Measurements from ENCODE around the gene FEM1C.

FEM1C gene

GRCh38 chr5:115557667-115558387, 13.3 kb upstream of the FEM1C start:
- no peak for DNase-seq (ENCODE audit: low read depth)

- DNase-seq (ENCODE audit: low read depth), result no peak
Observed at GRCh38 chr5:115556276-115556675, 11.7 kb upstream of the FEM1C start.

GRCh38 chr5:115555084-115555633, 10.6 kb upstream of the FEM1C start:
- DNase-seq (ENCODE audit: low read depth), result no peak

GRCh38 chr5:115553082-115553481, 8.5 kb upstream of the FEM1C start:
- DNase-seq (ENCODE audit: low read depth), result no peak

GRCh38 chr5:115551415-115551814, 6.8 kb upstream of the FEM1C start:
- DNase-seq (ENCODE audit: low read depth), result no peak

- DNase-seq (ENCODE audit: low read depth), result no peak
Observed at GRCh38 chr5:115549154-115549553, 4.6 kb upstream of the FEM1C start.

GRCh38 chr5:115548683-115549082, 4.1 kb upstream of the FEM1C start:
- no peak for DNase-seq (ENCODE audit: low read depth)

GRCh38 chr5:115545351-115545882, 842 bp upstream of the FEM1C start:
- DNase-seq (ENCODE audit: low read depth), result no peak

GRCh38 chr5:115544043-115544435, 536 bp downstream of the FEM1C start:
- DNase-seq (ENCODE audit: low read depth), result no peak

- no peak for DNase-seq (ENCODE audit: low read depth)
Observed at GRCh38 chr5:115543365-115544042, 1.1 kb downstream of the FEM1C start.

GRCh38 chr5:115542651-115543364, 1.8 kb downstream of the FEM1C start:
- no peak for DNase-seq (ENCODE audit: low read depth)

GRCh38 chr5:115542086-115542485, 2.5 kb downstream of the FEM1C start:
- DNase-seq (ENCODE audit: low read depth), result no peak

- DNase-seq (ENCODE audit: low read depth), result no peak
Observed at GRCh38 chr5:115541611-115542010, 3.0 kb downstream of the FEM1C start.

- no peak for DNase-seq (ENCODE audit: low read depth)
Observed at GRCh38 chr5:115535479-115536035, 9.0 kb downstream of the FEM1C start.

GRCh38 chr5:115532517-115532916, 12.1 kb downstream of the FEM1C start:
- DNase-seq (ENCODE audit: low read depth), result no peak

GRCh38 chr5:115531787-115532367, 12.7 kb downstream of the FEM1C start:
- DNase-seq (ENCODE audit: low read depth), result no peak

GRCh38 chr5:115531380-115531779, 13.2 kb downstream of the FEM1C start:
- no peak for DNase-seq (ENCODE audit: low read depth)

- no peak for DNase-seq (ENCODE audit: low read depth)
Observed at GRCh38 chr5:115530426-115530825, 14.1 kb downstream of the FEM1C start.

GRCh38 chr5:115526604-115527003, 18.0 kb downstream of the FEM1C start:
- DNase-seq (ENCODE audit: low read depth), result no peak

GRCh38 chr5:115524199-115524847, 20.3 kb downstream of the FEM1C start:
- no peak for DNase-seq (ENCODE audit: low read depth)

GRCh38 chr5:115522832-115523403, 21.7 kb downstream of the FEM1C start:
- no peak for DNase-seq (ENCODE audit: low read depth)
